ENCODE results near the gene SPACA9. TPM values are rescaled to one million over a fixed set of nuclear protein-coding genes. Genes with fewer than 3 reads are reported as not detected.

The SPACA9 gene
- total and polyA plus RNA-seq, 12 donors = 3.9 to 16.6 (median 10.2) TPM

DNA sequence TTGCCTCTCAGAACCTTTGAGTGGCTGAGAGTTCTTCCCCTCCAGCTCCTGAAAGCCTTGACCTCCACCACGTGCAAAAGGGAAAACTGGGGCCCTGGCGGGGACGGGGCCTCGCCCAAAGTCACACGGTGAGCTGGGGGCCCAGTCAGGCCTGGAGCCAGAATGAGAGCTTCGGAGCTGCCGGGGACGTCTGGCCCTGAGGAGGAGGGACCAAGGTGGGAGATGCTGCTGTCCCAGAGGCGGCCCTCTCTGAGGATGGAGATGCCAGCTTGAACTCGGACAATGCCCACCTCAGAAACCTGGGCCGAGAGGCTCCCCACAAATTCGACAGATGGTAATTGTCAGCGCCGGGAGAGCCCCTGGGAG, 1.3 kb upstream of the SPACA9 start:
- TF ChIP-seq, protein P1, sequence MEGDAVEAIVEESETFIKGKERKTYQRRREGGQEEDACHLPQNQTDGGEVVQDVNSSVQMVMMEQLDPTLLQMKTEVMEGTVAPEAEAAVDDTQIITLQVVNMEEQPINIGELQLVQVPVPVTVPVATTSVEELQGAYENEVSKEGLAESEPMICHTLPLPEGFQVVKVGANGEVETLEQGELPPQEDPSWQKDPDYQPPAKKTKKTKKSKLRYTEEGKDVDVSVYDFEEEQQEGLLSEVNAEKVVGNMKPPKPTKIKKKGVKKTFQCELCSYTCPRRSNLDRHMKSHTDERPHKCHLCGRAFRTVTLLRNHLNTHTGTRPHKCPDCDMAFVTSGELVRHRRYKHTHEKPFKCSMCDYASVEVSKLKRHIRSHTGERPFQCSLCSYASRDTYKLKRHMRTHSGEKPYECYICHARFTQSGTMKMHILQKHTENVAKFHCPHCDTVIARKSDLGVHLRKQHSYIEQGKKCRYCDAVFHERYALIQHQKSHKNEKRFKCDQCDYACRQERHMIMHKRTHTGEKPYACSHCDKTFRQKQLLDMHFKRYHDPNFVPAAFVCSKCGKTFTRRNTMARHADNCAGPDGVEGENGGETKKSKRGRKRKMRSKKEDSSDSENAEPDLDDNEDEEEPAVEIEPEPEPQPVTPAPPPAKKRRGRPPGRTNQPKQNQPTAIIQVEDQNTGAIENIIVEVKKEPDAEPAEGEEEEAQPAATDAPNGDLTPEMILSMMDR (IDR thresholded peaks at IDR 0.05) = no peak
- no peak for TF ChIP-seq POLR2A (IDR thresholded peaks at IDR 0.05)
- Histone ChIP-seq H3K27me3 (no peaks in the 10 kb centered on the region), H3K36me3 (replicated peaks in 1 of 2) (no peaks in the 10 kb centered on the region), H3K4me1 (replicated peaks in 1 of 2) (peaks cover 4 to 8% of the 10 kb centered on the region in 2 donors), H3K27ac (no peak overlapping the region), H3K4me3 (peak overlapping the region in 2 of 4 donors; percentile 63 to 78), H3K9me3 (replicated peaks in 1 of 3) (no peaks in the 10 kb centered on the region)
- WGBS, 4 donors = 50 to 61% (median 53%) methylated on average over 7 to 14 of the region's 14 CpGs
- intact Hi-C loops (cut with DNase I) = loop anchor here in 1 of 2 donors (10.0 kb wide), 1 partner anchor 203 kb away; the partner anchor contains the start of gene GTF3C4
- DNase-seq = no peak

DNA sequence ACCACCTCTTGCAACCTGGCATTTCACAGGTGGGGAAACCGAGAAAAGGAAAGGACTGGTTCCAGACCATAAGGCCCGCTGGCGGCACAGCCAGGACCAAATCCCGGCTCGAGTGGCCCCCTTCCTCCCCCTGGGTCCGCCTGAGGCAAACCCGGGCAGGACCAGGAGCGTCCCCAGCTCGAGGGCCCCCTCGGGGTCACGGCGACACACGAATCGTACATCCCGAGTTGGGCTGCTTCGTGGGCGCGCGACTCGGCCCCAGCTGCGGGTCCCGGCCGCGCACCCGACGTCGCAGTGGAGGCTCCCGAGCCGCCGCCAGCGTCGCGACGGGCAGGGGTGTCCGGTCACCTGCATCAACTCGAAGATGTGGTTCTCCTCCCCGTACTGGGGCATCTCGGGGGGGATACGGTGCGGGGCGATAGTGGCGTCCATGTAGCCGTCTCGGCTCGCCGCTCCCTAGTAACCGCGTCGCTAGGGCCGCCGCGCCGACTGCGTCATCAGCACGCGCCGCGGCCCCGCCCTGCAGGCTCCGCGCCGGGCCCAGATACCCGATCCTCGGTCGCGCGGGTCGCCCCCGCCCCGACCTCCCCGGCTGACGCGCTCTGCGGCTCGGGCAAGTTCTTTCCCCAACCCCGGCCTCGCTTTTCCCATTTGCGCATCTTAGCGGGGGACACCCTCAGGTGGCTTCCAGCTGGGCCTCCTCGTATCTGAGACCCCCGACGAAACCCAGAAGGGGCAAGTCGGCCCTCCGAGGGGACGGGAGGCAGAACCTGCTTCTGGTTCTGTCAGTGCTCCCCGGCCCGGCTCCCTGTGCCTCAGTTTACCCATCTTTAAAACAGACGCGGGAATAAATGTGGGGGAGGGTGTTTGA, 639 bp upstream of the SPACA9 start, which contains the start of gene AK8:
Gene AK8, minus strand, starts transcription at position 461 of the 871 bp plus-strand sequence. Its CDS starts 29 bp downstream, at position 432.
- 0 to 2% (median 1%) methylated on average over 6 to 89 of the region's 89 CpGs for WGBS, 4 donors
- intact Hi-C loops (cut with DNase I) = loop anchor here in 1 of 2 donors (10.0 kb wide), 1 partner anchor 203 kb away; the partner anchor contains the start of gene GTF3C4
- H3K4me3 ChIP-seq = peak within 1 kb of the TSS; percentile 63 to 95 (median 82)
- H3K27me3 ChIP-seq = no peaks in the 10 kb centered on the region
- TF ChIP-seq POLR2A (IDR thresholded peaks at IDR 0.05) = peak; percentile 1 to 11
- TF ChIP-seq, protein P1 (IDR thresholded peaks at IDR 0.05) = no peak
- H3K9me3 ChIP-seq (replicated peaks in 1 of 3) = no peaks in the 10 kb centered on the region
- no peaks in the 10 kb centered on the region for H3K36me3 ChIP-seq (replicated peaks in 1 of 2)
- DNase-seq = peak; percentile 57 to 83 (median 72)
- H3K27ac ChIP-seq = peak within 1 kb of the TSS in 3 of 5 donors; percentile 47 to 78 (median 71)
- peaks cover 4 to 8% of the 10 kb centered on the region in 2 donors for H3K4me1 ChIP-seq (replicated peaks in 1 of 2)

DNA sequence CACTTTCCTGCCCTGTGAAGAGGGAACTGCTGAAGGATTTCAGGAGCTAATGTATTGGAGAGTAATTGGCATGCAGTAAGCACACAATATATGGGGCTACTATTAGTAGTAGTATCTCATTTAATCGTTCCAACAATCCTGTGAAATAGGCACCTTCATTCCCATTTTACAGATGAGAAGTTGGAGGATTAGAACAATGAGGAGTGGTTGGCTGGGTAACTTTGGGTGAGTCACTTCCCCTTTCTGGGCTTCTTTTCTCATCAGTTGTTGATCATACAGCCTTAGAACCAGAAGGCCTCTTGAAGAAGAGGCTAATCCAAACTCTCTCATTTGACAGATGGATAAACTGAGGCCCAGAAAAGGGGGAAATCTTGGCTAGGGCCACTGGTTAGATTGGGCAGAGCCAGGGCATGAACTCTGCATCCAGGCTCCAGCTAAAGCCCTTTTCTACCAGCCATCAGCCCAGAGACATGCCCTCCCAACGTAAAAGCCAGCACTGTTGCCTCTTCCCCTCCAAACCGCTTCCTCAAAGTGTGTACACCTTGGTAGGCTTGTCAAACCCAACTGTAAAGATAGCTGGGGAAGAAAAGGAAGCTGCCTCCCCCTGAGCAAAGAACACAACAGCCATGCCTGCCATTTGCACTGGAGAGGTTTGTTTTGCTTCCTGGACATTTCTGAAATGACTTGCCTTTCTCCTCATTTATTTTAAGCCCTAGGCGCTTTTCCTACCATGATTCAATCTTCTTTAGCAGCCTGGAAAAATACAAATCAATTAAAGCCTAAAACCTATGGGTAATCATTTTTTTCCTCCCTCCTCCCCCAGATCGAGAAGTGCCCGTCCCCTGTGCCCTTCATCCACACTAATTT, 992 bp downstream of the SPACA9 start:
- no peak for TF ChIP-seq POLR2A (IDR thresholded peaks at IDR 0.05)
- TF ChIP-seq, protein P1 (IDR thresholded peaks at IDR 0.05) = no peak
- WGBS, 4 donors = 78 to 86% (median 80%) methylated on average over 6 of the region's 6 CpGs
- Histone ChIP-seq H3K9me3 (replicated peaks in 1 of 3) (no peaks in the 10 kb centered on the region), H3K27ac (peak overlapping the region in 2 of 5 donors; percentile 71 to 78), H3K4me1 (replicated peaks in 1 of 2) (peaks cover 4 to 8% of the 10 kb centered on the region in 2 donors), H3K4me3 (peak overlapping the region in 1 of 4 donors; percentile 78), H3K36me3 (replicated peaks in 1 of 2) (no peaks in the 10 kb centered on the region), H3K27me3 (no peaks in the 10 kb centered on the region)
- intact Hi-C loops (cut with DNase I) = loop anchor here in 1 of 2 donors (10.0 kb wide), 1 partner anchor 205 kb away; the partner anchor contains the start of gene GTF3C4
- DNase-seq = no peak

DNA sequence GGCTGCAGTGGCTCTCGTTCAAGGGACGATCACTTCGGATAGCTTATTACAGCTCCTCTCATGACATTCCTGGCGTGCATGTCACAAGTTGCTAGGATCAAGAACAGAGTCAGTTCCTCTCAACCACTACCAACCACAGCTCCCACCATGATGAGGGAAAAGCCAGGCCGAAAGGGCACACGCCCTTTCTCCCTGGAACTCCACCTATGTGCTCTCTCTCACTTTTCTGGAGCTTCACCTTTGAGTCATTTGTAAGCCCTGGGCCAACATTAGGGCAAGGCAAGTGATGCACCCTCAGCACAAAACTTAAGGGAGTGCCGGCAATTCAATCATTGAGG, 1.6 kb downstream of the SPACA9 start:
- TF ChIP-seq, protein P1 (IDR thresholded peaks at IDR 0.05) = no peak
- no peak for TF ChIP-seq POLR2A (IDR thresholded peaks at IDR 0.05)
- peak overlapping the region in 1 of 5 donors; percentile 71 for H3K27ac ChIP-seq
- H3K4me3 ChIP-seq = no peak overlapping the region
- no peaks in the 10 kb centered on the region for H3K27me3 ChIP-seq
- no peaks in the 10 kb centered on the region for H3K9me3 ChIP-seq (replicated peaks in 1 of 3)
- peaks cover 4 to 8% of the 10 kb centered on the region in 2 donors for H3K4me1 ChIP-seq (replicated peaks in 1 of 2)
- intact Hi-C loops (cut with DNase I) = no loop called here
- DNase-seq = no peak
- WGBS, 4 donors = 80 to 84% (median 80%) methylated on average over 7 of the region's 7 CpGs
- no peaks in the 10 kb centered on the region for H3K36me3 ChIP-seq (replicated peaks in 1 of 2)

Measured in adrenal gland (tissue), 12 donors.